SH-SY5Y (cell line): ENCODE results near the gene CYLD.

ENCODE experiments used
- GATA2 ChIP-seq: IDR thresholded peaks from 2 replicates; pipeline ENCODE4 v1.6.1; 2011; ENCODE audit warnings: mild to moderate bottlenecking, low read depth, low read length
- GATA3 ChIP-seq: IDR thresholded peaks from 2 replicates; pipeline ENCODE4 v1.6.1; 2011; ENCODE audit warnings: low read depth, mild to moderate bottlenecking, low read length, moderate library complexity

DNA sequence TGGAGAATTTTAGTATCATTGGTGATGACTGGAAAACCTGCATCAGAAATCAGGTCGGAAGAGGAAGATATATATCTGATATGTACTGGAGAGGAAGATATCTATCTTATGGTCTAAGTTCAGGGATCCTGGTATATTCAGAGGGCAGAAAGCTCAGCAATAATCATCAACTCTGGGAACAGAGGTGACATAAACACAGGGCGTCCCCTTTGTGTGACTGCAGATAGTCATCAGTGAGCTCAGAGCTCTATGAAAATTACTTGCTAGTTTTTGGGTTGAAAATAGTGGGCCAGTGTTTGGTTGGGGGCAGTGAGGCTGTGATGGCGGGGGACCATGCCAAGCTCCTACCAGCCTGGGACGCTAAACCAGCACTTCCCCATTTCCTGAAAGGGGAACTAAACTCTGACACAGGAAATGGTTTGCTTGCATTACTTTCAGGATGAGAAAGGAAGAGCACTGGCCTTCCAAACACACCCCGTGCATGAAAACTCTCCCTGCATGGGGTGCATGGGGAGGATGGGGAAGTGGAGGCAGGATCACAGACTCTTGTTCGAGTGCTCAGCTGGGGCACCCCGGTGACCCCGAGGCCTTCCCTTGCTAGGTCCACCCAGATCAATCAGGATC is 32.7 kb upstream of the CYLD start:
- TF ChIP-seq GATA2 (no peak), GATA3 (no peak)
